DMS114 treated with DMSO at 0.1 percent for 48 hours (cell line): ENCODE results near the gene SLC16A11.
"Not testable (repeated sequence)": the region's sequence is repeated elsewhere in the genome, so short reads cannot be mapped to it uniquely, and the experiment has no call there.

Experiments used
- DNase-seq: peaks from one replicate; lab custom pipeline; 2025; ENCODE audit not compliant: unreplicated experiment; lab: John Stamatoyannopoulos, UW

SLC16A11 gene

DNA sequence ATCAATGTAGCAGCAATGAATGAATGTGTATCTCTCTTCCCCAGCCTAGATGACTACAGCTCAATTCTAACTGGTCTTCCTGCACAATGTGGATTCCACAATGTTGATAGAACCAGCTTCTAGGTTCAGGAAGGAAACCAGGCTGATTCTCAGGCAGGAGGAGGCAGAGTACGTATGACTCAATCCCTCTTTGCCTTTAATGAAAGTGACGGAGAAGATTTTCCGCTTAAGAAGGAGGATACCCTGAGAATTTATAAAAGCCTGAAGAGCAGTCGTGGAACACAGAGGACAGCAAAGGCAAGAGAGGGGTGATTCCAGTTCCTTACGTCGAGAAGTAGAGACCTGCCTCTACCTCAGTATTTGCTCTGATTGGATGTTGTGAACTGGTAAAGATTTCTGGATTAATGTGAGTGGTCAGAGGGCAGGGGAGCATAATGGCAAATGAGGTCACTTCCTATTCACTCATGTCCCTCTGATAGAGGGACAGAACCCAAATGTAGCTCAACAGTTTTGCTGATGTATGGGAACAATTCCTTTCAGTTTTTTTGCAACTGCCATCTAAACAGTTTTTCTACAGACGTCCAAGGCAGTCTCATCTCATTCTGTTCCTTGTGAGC is 15.0 kb upstream of the SLC16A11 start:
- DNase-seq = no peak

DNA sequence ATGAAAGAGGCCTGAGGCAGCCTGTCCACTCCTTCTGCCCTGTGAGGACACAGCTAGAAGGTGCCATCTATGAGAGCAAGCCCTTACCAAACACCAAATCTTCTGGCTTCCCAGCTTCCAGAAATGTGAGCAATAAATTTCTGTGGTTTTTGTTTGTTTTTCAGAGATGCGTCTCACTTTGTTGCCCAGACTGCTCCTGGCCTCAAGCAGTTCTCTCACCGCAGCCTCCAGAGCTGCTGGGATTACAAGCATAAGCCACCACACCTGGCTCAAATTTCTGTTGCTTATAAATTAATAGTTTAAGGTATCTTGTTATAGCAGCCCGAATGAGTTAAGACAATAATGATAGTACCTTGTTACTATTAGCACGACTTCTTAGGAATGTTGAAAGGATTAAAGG is 12.5 kb upstream of the SLC16A11 start:
- no peak for DNase-seq

DNA sequence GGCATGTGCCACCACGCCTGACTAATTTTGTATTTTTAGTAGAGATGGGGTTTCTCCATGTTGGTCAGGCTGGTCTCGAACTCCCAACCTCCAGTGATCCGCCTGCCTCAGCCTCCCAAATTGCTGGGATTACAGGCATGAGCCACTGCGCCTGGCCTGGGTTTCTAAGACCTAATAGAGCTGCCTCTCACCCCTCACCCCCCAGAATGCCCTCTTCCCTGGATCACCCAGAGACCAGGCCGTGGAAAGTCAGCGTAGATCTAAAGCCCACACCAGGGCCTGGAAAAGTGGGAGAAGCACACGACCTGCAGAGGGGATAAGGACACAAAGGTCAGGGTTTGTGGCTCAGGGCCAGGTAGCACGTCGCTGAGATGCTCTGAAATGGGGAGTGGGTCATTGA is 6.7 kb upstream of the SLC16A11 start:
- DNase-seq = not testable (repeated sequence)

DNA sequence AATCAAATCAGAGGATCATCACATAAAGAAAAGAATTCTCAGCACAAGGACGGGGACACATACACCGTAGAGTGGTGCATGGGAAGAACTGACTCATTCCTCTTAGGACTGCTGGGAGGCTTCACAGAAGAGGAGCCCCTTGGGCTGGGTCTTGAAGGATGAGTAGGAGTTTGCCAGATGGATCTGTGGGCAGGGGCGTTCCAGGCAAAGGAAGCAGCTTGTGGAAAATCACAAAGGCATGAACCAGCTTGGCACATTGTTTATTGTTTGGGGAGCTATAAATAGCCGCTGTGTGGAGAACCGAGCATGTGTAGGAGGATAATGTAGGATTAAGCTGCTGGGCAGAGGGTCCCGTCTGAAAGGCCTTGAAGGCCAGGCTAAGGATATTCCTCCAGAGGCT is 5.1 kb upstream of the SLC16A11 start:
- no peak for DNase-seq

DNA sequence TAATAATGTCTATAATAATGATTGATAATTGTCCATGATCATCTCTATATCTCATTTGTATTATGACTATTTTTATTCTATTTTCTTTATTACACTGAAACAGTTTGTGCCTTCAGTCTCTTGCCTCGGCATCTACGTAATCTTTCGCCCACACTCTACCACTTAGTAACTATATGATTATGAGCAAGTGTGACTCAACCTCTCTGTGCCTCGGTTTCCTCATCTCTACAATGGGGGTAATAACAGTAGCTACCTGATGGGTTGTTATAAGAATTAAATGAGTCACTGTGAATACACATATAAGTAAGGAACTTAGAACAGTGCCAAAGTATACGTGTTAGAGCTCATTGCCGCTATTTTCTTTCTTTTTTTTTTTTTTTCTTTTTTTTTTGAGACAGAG is 3.7 kb upstream of the SLC16A11 start:
- no peak for DNase-seq

DNA sequence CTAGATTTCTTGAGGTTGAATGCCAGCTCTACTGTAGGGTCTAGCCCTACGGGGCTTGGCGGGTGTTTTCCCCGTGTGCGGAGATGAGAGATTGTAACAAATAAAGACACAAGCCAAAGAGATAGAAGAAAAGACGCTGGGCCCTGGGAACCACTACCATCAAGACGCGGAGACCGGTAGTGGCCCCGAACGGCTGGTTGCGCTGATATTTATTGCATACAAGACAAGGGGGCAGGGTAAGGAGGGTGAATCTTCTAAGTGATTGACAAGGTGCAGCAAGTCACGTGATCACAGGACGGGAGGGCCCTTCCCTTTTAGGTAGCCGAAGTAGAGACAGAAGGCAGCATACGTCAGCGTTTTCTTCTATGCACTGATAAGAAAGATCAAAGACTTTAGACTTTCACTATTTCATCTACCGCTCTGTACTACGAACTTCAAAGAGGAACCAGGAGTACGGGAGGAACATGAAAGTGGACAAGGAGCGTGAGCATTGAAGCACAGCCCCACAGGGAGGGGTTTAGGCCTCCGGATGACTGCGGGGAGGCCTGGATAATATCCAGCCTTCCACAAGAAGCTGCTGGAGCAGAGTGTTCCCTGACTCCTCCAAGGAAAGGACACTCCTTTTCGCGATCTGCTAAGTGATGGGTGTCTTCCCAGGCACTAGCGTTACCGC is 3.0 kb upstream of the SLC16A11 start:
- DNase-seq = not testable (repeated sequence)

DNA sequence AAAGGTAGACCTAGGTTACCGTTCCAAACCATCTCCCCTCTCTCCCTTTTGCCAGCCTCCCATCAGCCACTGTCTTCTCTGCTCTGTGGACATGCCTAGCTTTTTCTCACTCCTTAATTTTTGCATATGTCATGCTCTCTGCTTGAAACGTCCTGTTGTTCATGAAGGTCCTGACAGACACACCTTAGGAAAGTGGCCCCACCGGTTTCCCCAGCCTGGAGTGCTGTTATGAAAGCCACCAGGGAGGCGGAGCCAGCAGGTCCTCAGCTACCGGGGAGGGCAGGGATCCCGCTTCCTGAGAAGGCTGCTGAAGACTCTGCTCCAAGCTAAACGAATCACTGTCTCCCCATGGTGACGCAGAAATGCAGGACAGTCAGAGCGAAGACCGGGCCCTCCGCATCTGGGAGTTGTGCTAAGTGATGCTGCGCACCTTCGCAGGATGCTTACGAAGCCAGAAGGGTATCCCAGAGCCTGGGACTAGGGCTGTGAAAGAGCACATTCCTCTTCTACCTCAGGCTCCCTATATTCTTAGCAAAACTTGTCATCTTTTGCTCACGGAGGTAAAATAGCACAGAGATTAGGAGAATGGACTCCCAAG is 2.3 kb upstream of the SLC16A11 start:
- no peak for DNase-seq

DNA sequence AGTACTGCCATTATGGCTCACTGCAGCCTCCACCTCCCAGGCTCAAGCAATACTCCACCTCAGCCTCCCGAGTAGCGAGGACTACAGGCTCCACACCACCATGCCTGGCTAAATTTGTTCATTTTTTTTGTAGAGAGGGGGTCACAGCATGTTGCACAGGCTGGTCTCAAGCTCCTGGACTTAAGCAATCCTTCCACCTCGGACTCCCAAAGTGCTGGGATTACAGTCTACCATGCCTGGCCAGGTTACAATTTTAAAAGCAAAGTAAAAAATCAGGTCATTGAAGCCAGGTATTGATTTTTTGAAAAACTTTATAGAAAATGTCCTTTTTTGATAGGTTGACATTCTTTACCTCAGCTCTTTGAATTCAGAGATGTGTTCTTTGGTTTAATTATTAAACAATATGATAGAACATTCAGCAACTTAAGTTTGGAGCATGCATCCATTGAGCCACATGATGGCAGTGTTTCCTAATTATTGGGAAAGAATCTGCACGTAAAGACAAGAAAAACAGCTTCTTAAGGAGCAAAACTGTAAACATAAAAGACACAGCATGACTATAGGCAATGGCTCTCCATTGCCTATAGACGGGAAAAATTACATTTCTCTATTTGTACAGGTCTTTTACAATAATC is 1.7 kb upstream of the SLC16A11 start:
- DNase-seq = peak; percentile 54

DNA sequence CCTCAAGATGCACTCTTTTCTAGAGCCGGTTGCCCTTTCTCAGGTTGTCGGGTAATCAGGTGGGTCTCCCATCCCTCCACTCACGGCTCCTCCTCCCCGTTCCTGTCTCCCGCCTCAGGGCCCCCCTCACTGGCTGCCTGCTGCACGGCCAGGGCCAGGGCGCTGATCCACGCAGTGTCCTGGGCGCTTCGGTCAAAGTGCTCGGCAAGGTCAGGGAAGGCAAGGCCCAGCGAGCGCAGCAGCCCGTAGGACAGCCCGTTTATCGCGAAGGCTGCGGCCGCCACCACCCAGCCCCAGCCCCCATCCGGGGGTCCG is 753 bp downstream of the SLC16A11 start:
- no peak for DNase-seq

DNA sequence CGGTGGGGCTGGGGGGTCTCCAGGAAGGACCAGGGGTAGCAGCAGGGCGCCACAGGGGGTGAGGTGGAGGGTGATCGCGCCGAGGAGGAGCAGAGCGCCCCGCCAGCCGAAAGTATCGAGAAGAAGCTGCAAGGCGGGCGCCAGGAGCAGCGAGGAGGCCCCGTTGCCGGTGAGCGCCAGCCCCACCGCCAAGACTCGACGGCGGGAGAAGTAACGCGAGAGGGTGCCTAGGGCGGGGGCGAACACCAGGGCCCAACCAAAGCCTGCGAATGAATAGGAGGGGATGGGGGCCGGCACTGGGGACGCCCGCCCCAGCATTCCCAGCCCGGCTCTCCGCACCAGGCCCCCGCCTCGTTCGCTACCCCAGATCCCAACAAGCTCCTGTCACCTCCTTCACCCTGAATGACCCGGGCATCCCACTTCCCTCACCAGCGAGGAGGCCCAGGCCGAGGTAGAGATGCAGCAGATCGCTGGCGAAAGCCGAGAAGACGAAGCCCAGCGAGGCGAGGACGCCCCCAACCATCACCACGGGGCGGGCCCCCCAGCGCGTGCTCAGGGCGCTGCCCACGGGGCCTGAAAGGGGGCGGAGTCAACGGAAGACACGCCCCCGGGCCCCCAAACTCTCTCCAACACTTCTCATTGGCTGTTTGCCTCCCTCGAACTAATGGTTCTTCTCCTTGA is 1.3 kb downstream of the SLC16A11 start:
- DNase-seq = no peak

DNA sequence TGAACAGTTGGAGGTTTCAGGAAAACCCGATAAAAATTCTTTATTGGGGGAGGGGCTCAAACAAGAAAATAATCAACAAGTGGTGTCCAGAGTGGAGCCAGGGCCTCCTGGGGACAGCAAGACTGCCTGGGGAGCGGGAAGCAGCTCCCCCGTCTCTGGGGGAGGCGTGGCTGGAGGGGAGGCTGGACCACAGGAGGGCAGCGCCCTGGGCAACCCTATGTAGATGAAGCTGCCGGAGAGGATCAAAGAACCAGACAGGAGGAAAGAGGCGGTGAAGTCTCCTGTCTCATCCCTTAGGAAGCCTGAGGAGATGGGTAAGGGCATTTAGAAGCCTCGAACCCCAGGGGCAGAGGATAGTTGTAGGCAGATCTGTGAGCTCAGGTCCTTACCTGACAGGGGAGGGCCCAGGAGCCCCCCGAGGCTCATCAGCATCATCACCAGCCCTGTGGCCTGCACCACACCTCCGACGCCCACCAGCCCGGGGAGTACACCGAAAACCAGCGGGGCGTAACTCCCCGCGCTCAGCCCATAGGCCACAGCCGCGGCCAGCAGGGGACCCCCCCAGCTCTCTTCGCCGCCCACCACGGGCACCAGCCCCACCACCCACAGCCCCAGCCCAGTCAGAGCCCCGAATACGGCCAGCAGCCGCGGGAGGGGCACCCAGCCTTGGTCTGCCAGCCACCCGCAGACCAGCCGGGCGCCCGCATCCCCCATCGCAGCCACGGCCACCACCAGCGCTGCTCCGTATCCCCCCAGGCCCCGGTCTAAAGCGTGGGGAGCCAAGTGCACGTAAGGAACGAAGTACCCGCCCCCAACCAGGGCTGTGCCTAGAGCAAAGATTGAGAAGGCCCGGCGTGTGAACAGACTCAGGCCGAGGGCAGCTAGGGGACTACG is 2.0 kb downstream of the SLC16A11 start:
- DNase-seq = no peak

DNA sequence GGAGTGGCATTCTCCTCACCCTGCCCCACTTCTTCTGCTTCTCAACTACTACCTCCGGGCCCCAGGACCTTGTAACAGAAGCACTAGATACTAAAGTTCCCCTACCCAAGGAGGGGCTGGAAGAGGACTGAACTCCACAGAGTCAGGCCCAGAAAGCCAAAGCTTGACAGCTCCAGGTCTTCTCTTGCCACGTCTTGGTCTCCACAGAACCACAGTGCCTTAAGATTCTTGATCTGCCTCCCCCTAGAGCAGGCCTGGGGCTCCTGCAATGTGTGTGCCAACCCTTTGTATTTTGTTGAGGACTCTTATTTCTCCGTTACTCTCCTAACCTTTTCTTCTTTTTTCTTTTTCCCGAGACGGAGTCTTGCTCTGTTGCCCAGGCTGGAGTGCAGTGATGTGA is 4.1 kb downstream of the SLC16A11 start:
- DNase-seq = no peak

DNA sequence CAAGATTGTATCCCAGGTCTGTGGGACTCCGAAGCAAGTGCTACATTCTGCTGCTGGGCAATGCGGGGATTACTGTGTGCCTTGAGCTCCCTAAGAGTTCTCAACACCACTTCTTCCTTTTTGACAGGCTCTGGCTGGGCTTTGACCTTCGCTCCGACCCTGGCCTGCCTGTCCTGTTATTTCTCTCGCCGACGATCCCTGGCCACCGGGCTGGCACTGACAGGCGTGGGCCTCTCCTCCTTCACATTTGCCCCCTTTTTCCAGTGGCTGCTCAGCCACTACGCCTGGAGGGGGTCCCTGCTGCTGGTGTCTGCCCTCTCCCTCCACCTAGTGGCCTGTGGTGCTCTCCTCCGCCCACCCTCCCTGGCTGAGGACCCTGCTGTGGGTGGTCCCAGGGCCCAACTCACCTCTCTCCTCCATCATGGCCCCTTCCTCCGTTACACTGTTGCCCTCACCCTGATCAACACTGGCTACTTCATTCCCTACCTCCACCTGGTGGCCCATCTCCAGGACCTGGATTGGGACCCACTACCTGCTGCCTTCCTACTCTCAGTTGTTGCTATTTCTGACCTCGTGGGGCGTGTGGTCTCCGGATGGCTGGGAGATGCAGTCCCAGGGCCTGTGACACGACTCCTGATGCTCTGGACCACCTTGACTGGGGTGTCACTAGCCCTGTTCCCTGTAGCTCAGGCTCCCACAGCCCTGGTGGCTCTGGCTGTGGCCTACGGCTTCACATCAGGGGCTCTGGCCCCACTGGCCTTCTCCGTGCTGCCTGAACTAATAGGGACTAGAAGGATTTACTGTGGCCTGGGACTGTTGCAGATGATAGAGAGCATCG is 5.6 kb downstream of the SLC16A11 start:
- DNase-seq = no peak

DNA sequence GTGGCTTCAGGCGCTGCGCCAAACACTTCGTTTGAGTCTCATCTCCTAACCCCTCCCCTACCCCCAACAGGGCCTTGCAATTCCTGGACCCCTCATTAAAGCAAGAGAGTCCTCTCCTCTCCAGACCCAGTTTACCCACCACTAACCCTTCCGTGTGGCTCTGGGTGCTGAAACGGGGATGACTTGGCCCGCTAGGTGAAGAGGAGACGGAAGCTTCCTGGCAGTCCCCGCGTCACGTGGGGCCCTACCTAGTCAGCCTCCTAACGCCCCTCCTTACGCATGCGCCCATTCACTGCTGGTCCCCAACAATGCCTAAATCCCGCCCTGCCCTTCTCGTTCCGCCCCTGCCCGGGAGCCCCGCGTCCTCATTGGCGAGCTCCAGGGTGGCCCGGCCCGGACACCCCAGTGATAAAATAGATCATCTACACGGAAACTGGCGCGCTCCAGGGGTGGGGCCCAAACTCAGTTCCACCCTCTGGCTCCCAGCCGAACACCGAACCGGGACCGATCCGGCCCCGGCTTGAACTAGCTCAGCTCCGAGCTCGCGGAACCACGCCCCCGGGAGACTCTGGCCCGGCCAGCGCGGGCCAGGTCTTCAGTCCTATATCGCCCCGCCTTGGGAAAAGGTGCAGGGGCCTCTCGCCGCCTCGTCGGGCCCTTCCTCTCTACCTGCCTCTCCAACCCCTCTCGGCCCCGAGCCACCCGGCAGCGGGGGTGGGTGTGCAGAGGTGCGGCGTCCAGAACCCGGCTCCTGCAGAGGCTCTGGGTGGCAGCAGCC is 8.1 kb downstream of the SLC16A11 start, which contains the start of gene SLC16A13:
Gene SLC16A13, plus strand, starts transcription at position 425 of the 778 bp plus-strand sequence. CDS start 368 bp downstream, outside the sequence.
- DNase-seq = peak; percentile 93

DNA sequence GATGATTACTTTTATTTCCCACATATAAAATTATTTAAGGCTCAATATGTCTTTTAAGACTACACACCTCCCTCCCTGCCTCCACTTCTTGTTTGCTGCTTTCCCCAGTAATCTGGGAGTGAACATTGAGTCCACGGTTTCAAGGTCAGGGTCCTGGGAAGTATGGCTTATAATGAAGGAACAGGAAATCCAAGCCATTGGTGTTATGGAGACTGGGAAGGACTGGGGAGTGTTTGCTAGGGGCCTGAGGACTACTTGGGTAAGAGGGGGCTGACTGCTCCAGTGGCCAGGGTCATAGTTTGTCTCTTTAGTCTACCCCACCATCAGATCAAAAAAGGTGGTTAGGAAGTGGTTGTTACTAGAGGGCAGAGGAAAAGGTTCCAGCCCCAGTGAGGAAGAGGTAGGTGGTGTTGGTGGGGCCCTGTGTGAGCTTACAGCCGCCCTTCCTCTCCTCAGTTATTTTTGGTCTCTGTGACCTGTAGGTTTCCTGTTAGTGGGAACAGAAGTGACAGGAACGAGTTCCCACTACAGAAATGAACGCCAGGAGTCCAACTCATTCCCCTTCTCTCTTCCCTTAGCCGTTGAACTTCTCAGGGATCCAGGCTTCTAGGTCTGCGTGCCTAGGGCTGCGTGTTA is 8.8 kb downstream of the SLC16A11 start:
- no peak for DNase-seq

DNA sequence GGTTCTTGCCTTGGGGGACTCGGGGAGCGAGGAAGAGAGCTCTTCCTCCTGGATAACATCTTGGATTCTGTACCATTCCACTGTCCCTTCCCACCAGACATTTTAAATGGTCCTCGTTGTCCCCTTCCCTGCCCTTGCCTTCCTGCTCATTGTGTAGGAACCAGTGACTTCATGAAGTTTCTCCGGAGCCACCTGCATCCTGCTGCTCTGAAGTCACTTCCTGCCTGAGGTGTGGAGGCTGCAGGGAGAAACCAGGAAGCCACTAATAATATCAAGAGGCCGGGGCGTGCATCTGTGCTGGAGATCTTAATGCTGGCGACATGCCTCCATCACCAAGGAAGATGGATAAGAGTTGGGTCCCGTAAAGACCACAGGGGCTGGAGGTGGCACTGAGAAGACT is 14.2 kb downstream of the SLC16A11 start:
- DNase-seq = no peak

DNA sequence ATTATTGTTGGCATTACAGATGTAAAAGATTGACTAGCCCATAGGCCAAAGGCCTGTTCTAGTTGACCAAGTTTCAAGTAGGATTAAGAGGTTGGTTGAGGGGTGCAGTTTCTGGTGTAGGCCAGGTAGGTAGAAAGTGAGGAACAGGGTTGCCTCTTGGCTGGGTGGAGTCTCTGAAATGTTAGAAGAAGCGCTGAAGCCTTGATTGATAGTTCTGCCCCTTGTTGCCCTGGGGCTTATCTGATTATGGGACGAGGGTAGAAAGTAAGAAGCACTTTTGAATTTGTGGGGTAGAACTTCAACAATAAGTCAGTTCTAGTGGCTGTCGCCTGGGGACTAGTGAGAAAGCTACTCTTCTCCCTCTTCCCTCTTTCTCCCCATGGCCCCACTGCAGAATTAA is 14.8 kb downstream of the SLC16A11 start:
- no peak for DNase-seq

DNA sequence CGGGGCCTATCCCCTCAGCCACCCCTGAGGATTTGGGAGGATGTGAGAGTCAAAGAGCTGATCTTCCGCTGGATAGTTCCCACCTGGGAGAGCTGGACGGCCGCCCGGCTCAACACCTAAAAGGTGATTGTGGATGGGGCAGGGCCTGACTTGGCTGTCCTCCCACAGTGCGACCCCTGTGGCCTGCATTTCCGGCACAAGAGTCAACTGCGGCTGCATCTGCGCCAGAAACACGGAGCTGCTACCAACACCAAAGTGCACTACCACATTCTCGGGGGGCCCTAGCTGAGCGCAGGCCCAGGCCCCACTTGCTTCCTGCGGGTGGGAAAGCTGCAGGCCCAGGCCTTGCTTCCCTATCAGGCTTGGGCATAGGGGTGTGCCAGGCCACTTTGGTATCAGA is 16.6 kb downstream of the SLC16A11 start:
- no peak for DNase-seq
